CD4-positive, alpha-beta T cell treated with Interleukin-4 for 4 hours (primary cell): ENCODE results near the gene CTNS.
"Not testable (repeated sequence)": the region's sequence is repeated elsewhere in the genome, so short reads cannot be mapped to it uniquely, and the experiment has no call there.

ENCODE experiments used
- DNase-seq: peaks from one replicate; pipeline ENCODE4 v3.0.0-alpha.2; 2020

The CTNS gene

DNA sequence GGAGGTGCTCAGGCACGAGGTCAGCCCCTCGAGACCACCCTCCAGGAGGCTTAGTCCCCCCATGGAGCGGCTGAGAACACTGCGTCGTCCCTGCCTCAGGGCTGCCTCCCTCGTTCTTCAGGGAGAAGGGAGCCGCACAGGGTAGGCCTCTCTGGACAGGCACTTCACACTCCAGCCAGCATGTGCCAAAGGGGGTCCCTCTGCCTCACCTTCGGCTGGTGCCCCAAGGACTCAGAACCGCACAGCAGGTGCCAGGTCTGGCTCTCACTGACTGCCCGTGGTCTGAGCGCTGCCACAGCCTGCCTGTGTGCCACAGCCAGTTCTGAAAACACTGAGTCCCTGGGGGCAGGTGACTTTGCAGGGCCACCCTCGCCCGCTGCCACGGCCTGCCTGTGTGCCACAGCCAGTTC, 52.3 kb downstream of the CTNS start:
- no peak for DNase-seq

DNA sequence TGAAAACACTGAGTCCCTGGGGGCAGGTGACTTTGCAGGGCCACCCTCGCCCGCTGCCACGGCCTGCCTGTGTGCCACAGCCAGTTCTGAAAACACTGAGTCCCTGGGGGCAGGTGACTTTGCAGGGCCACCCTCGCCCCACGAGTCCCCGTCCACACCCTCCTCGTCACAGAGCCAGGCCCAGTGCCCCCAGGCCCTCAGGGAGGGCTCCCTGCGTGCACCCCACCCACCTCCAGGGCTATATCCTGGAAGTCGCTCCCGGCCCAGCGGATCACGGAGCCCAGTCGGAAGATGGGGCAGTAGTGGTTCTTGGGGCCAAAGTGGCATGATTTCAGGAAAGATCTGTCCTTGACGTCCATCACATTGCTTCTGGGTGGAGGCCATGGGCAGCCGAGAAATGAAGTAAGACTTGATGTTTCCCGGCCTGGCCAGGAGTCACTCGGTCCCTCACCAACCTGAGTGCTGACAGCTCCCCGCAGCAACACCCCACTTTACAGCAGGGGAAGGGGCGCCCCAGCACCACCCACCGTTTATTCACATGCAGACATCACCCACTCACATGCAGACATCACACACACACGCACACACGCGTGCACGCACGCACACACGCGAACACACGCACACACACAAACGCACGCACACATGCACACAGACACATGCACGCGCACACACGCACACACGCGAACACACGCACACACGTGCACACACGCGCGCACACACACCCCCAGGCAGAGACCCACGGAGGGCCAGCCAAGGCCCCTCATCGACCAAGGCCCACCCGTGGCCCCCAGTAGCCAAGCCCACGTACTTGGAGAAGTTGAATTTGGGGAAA, 52.9 kb downstream of the CTNS start:
- DNase-seq: no peak

DNA sequence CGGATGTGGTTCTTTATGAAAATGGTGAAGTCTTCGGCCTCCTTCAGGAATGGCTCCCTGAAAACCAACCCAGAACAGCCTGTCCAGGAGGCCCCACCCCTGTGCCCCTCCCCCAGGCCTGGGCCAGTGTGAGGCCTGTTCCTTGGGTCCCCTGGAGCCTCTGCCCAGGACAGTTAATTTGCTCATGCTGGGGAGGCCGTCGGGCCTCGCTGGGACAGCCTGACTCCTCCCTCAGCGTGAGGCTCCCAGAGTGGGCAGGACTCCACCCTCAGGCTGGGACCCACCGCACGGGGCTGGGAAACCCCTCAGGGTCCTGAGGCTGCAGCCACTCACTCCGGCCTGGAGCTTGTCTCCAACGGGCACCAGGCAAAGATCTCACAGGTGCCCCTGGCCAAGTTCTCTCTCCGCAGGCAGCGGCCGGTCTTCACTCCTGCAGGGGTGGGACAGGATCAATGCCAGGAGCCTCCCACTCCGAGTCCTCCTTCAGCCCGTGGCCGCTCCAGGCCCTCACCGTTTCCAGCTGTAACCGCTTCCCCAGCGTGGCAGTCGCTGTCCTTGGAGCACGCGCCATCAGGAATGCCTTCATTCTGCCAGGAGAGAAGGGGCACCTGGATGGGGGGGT, 53.6 kb downstream of the CTNS start:
- no peak for DNase-seq

DNA sequence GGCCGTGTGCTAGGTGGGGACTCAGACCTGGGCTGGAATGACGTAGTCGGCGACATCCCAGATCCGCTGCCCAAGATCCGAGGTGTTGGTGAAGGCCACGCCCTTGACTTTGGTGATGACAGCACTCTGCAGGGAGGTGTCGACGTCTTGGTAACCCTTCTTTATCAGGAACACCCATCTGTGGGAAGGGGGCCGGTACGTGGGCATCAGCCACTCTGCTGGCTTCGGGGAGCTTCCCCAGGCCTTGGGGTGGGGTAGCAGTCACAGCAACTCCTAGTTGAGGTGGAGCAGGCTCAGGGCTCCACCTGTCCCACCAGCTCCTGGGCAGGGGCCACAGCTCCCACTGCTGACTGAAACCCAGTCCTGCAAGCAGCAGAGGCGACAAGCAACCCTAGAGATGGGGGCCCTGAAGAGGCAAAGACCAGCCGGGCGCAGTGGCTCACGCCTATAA, 55.1 kb downstream of the CTNS start:
- no peak for DNase-seq

DNA sequence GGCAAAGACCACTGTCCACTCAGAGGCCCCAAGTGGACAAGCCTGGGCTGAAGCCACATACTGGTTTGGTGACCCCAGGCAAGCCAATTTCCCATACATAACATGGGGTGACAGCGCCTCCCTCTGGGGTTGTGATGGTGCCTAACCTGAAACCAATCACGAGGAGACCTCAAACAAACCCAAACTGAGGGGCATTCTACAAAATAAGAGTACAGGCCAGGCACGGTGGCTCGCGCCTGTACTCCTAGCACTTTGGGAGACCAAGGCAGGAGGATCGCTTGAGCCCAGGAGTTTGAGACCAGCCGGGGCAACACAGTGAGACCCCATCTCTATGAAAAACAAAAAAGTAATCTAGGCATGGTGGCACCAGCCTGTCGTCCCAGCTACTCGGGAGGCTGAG, 55.8 kb downstream of the CTNS start:
- no peak for DNase-seq

DNA sequence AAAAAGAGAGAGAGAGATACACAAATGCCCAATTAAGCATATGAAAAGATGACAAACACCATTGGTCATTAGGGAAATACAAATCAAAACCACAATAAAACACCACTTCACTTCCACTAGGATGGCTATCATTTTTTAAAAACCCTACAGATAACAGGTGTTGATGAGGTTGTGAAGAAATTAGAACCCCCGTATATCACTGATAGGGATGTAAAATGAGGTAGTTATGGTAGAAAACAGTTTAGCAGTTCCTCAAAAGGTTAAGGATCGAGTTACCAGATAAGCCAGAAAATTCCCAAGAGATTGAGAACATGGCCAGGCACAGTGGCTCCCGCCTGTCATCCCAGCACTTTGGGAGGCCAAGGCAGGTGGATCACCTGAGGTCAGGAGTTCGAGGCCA, 56.6 kb downstream of the CTNS start:
- no peak for DNase-seq

DNA sequence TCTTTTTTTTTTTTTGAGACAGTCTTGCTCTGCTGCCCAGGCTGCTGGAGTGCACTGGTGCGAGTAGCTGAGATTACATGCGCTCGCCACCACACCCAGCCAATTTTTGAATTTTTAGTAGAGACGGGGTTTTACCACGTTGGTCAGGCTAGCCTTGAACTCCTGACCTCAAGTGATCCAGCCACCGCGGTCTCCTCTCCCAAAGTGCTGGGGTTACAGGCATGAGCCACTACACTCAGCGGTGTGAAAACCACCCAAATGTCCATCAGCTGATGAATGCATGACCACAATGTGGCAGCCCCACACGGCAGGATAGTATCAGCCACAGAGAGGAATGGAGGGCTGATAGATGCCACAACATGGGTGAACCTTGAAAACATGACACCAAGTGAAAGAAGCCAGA, 57.3 kb downstream of the CTNS start:
- DNase-seq: peak; percentile 55

DNA sequence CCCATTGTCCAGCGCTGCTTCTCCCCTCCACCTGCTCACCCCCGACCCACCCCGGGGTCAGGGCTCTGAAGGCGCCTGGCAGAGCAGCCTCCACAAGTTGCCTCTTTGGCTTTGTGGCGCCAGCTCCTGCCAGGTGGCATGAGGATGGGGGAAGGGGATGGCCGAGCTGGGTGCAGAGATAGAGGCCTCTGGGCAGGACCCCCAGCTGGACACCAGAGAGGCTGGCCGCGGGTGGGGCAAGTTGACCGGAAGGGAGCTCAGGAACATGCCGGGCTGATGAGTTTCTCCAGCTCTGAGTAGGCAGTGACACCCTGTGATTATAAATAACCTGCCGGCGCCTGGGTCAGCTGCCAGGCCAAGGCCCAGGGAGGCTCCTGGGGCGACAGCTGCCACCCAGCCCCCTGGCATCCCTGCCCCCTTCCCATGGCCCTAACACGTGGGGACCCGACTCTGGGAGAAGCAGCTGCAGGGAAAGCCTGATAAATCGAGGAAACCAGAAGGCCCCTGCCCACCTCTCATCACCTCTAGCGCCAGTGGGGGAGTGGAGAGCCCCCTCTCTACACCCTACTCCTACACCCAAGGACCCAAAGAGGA, 58.7 kb downstream of the CTNS start:
- no peak for DNase-seq

DNA sequence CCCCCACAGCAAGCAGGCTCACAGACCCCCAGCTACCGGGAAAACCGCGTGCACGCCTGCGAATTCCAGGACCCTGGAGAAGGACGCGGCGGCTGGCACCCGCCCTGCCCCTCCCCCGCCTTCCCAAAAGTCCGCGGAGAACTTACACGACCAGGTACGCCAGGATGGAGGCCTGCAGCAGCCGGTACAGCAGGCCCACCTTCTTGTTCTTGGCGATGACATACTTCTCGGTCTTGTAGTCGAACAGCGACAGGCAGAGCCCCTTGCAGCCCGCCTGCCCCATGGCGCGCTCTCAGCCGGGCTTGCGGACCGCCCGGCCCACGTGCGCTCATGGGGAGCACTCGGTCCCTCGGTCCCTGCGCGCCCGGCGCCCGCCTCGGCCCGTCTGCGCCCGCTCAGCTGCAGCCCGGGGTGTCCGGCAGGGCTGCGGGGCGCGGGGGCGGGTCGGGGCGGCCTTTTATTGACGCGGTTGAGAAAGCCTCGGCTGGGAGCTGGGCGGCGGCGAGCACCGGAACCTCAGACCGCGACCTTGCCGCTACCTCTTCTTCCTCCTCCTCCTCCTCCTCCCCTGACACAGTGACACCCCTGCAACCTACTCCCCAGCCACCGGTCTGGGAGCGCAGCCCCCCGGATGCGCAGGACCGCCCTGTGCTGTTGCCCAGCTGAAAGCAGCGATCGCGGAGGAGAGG, 59.3 kb downstream of the CTNS start, which contains the start of gene P2RX5:
TSS of gene P2RX5 (minus strand) at position 433 of the 689 bp plus-strand sequence. CDS start at position 283, 150 bp downstream.
- DNase-seq: peak; percentile 35

- DNase-seq: no peak
These were observed 60.5 kb downstream of the CTNS start for GRCh38 chr17:3697103-3697476.

GRCh38 chr17:3698139-3698538, 61.6 kb downstream of the CTNS start:
- DNase-seq: no peak

DNA sequence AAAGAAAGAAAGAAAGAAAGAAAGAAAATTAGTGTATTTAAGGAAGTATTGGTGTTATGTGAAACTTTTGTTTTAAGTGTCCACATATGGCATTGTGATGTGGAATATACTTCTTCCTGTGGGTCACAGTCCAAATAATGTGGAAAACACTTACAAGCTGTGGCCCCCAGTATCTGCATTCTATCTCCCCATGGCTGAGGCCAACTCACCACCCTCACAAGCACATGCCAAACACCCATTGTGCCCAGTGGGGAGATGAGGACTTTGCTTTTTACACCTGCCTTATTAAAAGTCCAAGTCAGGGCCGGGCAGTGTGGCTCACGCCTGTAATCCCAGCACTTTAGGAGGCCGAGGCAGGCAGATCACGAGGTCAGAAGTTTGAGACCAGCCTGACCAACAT, 63.4 kb downstream of the CTNS start:
- DNase-seq: no peak

- not testable (repeated sequence) for DNase-seq
These were observed 65.5 kb downstream of the CTNS start for GRCh38 chr17:3702041-3702539.

DNA sequence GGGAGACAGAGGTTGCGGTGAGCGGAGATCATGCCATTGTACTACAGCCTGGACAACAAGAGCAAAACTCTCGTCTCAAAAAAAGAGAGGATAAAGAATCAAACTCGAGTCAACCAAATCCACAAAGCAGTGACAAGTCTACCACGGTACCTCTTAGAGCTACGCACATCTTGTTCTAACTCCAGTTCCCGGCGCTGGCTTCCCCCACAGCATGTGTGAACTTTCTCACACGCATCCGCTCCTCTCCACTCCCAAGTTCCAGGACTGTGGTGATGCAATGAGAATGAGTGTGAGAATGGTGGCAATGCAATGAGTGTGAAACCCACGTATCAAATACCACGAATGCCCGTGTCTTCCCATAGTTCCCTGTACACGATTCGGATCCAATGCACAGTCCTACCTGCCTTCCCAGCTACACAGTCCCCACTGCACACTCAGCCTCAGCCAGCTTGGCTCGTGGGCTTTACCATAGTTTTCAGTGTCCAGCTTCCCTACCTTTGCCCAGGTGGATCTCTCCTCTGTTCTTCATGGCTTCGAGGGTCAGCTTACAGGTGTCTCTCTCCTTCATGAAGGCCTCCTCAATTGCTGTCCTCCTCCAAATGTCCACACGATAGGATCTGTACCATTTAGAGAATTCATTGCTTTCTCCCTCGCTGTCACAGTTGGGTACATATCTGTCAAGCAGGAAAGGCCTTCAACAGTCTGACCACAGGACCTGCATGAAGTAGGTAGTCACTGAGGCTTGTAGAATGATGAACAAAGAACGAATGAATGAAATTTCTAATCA, 68.6 kb downstream of the CTNS start:
- DNase-seq: no peak

DNA sequence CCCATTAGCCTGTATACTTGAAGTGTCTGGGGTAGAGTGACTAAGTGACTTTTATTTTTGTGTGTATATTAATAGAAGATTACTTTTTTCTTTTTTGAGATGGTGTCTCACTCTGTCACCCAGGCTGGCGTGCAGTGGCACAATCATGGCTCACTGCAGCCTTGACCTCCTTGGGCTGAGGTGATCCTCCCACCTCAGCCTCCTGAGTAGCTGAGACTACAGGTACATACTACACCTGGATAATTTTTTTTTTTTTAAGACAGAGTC, 69.1 kb downstream of the CTNS start:
- DNase-seq: not testable (repeated sequence)

- DNase-seq: no peak
These were observed 71.8 kb downstream of the CTNS start for GRCh38 chr17:3708366-3708765.

DNA sequence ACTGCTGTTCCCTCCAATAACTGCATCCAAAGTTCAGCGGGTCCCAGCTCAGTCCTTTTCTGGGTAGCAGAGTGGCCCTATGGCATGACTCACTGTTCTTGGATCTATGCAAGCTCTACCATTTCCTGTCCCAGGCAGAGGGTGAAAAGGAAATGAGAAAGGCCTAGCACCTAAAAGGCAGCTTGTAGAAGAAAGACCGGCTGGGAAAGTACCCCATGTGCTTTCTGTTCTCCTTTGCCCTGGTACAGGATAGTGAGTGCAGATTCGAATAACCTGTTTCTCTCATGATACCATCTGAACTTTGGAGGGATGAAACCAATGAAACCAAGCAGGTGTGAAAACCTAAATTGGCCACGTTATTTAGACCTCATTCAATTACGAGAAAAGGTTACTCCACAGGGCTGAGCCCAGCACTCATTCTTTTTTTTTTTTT, 74.4 kb downstream of the CTNS start:
- DNase-seq: peak; percentile 96
